GM21723 (cell line): Measurements from ENCODE around the gene PDGFC.

Experiments
- ATAC-seq: cut with Tn5 transposase; IDR thresholded peaks from one replicate; pipeline ENCODE4 v1.9.1; 2021; ENCODE audit warnings: mild to moderate bottlenecking, moderate library complexity; ENCODE audit not compliant: unreplicated experiment

The PDGFC gene

DNA sequence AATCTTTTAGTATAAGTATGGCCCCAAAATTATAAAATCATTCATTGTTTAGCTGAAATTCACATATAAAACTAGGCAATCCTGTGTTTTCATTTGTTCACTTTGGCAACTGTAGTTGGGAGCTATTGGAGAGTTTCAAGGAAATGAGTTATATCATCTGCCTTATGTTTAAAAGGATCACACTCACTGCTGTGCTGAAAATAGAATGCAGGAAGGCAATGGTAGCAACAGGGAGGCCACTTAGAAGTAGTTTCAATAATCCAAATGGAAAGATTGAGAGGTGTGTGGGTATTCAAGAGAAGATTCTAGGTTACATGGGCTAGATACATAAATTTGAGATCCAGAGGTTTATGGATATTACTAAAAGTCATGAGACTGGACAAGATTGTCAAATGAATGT, 184.9 kb downstream of the PDGFC start:
- no peak for ATAC-seq

DNA sequence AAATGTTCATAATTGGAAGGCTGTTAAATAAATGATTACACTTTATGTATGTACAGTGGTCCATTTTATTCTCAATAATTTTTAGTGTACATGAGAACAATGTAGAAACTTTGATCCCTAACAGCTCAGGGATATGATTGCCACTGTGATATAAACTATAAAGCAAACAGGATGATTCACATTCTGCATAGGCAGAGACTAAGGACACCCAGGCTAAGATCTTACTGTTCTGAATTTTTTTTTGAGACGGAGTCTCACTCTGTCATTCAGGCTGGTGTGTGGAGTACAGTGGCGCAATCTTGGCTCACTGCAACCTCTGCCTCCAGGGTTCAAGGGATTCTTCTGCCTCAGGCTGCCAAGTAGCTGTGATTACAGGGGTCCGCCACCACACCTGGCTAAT, 186.6 kb downstream of the PDGFC start:
- no peak for ATAC-seq

DNA sequence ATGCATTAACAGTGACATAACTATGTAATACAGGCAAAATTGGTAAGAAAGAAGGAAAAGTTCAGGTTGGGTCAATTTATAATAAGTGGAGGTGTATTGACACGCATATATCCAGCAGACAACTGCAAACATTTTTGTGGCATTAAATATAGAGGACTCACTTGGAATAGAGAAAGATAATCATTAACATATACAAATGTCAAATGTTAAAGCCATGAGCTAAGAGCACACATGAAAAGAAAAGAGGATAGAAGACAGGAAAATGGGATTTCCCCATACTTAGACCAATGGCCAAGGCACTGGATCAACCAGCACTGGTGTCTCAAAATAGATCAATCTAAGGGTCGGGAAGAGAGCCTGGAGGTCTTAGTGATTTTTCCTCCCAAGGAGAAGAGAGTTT, 187.6 kb downstream of the PDGFC start:
- no peak for ATAC-seq

DNA sequence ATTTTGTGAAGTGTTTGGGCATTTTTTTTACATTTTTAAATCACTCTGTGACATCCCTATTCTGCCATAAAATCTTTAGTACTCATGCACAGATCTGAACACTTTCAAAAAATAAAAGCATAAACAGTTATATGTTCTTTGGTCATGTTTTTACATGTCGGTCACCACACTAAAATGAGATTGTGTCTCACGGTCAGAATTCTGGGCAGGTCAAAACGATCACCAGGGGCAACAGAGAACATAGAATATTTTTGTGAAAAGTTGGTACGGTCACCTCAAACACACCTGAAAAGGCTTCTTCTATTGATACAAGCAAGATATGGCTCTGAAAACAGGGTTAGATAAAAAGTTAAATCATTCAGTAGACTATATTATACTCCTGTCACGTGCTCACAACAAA, 189.1 kb downstream of the PDGFC start:
- ATAC-seq = no peak

DNA sequence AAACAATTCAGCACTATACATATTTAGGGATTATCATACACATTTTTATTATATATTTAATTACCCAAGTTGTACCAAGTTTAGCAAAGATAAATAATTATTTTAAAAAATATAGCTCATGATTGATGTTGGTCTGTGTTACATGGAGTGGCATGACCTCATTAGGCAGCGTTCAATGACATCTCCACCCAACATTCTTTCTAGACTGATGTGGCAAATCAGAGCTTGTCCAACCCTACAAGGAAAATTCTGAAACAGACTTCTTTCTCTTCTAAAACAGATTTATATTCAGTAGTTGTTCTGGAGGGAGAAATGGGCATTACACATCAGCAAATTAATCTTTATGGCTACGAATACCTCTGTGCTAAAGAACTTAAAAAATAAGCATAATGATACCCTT, 189.7 kb downstream of the PDGFC start:
- no peak for ATAC-seq

DNA sequence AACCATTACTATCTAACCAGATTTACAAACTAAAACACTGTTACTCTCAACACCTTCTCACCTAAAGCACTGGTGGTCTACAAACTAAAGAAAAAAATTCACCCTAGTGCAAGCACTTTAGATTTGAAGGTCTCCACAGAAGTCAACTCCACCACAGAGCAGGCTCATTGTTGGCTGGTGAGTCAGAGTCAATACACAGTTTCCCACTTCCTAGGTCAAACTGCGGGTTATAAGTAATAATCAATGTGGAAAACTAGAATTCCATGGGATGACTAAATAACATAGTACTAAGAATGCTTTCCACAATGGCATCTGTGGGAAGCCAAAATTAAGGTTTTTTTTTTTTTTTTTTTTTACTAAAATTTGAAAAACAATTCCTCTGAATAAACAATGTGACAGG, 191.8 kb downstream of the PDGFC start:
- ATAC-seq = no peak

DNA sequence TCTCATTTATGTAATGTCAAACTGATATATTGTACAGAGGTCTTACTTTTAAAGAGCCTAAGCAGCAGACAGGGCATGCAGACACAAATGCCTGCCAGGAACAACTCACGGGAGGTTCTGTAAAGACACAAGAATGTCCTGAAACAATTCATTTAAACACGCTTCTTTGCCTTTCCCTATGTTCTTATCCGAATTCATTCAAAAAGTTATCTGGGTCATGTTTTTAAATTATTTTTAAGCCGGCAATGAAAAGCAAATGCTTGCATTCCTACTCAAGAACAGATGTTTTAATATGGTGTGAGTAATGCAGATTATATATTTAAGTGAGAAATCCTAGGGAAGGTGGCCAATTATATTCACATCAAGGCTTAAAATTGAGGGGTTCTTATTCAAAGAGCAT, 192.6 kb downstream of the PDGFC start:
- no peak for ATAC-seq

DNA sequence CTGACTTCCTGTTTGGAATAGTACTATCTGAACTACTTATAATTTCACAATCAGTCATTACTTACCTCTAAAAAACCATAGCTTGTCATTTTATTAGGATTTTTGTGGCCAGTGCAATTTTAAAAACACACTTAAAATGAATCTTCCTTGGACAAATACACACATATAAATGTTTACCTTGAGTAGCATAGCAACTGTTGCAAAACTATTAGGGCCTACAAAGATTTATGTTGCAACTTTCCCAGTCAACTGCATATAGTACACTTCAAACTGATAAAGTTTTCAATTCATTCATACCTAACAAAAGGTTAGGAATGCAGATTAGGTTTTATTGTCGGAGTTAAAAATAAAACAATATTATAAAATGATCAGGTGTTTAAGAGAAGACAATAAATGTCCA, 193.0 kb downstream of the PDGFC start:
- no peak for ATAC-seq

DNA sequence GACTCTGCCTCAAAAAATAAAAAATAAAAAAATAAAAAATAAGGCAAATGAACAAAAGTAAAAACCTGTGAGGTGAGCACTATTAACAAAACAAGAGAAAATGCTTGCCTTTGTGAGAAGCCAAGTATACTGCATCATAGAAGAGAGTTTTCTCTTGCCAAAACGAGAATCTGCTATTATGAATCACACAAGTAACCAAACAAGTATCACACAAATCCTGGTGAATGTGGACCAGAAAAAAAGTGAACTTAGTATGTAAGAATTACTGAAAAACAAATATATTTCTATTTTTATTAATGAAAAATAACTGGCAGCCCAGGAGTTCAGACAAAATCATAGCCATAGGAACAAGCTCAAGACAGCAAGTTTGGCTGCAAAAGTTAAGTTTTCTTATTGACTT, 193.5 kb downstream of the PDGFC start:
- ATAC-seq = no peak

DNA sequence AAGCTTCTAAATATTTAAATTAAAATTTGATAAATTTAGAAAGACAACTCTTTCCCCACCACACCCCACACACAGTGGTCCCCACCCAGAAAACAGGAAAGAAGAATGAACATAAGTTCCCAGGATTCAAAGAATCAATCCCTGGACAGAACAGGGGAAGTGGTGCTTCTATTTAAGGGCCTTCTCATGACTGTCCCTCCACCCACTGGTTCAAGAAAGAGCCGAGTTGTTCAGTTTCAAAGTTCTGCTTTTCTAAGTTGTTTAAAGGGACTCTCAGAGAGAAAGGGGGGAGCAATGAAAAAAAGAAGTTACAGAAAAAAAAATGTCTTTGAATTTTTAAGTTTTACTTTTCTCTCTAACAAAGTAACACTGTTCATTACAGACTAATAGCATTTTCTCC, 195.8 kb downstream of the PDGFC start:
- no peak for ATAC-seq

DNA sequence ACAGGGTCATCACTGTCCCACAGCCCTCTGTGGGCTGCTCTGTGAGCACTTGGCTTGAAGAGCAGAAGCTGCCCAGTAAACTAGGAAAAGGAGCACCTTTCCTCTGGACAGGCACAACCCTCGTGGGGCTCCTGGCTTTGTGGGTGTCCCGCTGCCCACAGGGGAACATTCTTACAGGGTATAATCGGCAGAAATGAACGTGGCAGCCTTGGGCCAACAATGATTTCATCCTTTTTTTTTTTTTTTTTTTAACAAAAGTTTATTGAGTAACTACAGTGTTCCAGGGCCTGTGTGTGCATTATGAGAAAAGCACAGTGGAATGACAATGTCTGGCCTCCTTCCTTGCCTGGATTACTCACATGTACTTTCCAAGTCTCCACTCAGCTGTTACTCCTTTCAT, 197.2 kb downstream of the PDGFC start:
- no peak for ATAC-seq

DNA sequence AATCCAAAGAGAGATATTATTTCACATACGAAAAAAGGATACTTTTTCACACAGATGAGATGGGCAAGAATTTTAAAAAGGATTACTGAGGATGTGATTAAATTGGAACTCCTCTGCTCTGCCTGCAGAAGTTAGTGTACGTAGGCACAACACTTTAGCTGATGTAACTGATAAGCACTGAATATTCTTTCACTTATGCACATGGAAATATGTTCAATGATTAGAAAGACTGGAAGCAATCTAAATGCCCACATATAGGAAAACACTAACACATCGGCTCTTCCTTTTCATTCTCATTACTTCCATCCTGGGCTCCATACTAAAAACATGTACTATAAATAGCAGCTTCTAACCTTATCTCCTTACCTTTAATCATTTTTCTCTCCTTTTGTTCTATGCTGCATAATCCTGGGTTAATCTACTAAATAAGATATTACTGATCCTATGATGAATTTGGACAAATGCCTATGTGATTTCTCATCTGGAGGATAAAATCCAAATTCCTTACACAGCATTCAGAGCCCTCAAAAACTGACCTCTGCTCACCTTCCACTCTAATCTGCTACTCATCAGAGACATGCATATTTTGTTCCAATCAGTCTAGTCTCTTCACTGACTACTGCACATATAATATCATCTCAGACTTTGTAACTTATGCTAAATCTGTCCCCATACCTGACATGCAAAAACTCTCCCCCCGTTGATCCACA, 197.8 kb downstream of the PDGFC start:
- no peak for ATAC-seq

DNA sequence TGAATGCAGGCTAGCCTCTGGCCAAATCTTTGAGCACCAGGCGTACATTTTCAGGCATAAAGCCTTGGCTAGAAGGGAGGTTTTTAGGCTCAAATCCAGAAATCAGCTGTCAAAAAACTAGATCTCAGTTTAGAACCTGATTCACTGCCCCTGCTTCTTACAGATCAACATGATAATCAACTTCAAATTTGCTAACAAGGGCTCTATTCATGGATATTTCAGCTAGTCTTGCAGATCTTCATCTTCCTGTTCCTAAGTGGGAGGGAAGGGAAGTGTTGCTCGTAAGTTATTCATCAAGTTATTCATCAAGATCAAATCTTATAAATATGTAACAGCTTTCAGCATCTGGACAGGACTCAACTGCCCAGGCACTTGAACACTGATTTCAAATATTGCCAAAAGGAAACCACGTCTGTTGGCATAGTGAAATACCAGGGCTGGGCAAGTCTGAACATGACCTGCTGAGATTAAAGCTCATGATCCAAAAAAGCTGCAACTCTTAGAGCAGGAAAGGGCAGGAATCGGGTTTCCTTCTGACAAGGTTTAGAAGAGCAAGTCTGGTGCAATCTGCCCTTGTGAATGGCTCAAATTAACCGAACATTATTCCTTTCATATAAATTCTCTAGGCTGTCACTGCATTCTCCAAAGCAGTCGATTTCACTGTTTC, 200.3 kb downstream of the PDGFC start:
- ATAC-seq = no peak

DNA sequence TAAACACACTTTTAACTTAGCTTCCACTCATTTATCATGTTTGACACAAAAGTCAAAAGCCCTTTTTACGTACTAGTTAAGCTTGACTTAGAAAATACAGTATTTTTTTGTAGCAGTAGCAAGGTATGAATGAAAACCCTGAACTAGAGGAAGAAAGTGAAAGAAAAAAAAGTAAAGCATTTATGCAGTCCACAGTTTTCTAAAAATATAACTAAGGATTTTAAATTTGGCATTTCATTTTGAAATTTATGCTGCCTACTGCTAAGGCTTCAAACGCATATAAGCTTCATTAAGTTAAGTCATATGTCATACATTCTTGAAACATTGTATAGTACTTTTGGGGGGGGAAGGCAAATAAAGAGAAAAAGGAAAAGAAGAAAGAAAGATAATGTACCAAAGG, 201.5 kb downstream of the PDGFC start:
- no peak for ATAC-seq

DNA sequence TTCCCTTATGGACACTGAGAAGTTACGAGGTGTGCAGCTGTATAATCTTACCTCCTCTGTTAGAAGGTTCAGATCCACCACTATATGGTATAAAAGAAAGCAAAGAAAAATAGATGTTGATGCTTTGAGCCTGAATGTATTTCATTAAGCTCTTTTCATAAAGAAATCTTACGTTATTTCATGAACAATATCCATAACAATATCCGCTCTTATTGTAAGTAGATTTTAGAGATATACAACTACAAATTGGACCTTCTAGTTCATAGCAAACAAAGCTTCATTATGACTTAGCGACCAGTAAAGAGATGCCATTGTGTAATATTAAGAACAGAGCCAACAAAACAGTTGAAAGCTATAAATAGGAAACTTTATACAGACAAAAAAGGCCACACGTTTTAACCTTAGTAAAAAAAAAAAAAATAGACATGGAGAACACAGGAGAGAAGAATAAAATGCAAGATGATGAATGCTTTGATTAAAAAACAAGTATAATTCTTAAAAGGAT, 203.6 kb downstream of the PDGFC start:
- no peak for ATAC-seq

DNA sequence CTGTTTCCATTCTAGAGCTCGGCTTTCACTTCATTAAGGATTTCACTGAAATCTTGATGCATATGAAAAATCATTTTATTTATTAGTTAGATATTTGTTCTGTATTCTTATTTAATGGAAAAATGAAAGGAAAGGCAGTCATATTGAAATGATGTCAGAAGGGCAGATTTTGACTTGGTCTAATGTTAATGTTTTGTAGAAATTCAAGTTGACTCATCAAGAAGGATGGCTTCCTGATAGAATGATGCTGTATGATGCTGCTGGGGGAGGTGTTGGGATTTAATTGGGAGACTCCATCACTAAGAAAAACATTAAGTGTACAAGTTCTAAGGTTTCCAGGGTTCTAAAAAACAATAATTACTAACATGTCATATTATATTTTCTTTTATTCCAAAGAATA, 204.8 kb downstream of the PDGFC start:
- ATAC-seq = no peak

DNA sequence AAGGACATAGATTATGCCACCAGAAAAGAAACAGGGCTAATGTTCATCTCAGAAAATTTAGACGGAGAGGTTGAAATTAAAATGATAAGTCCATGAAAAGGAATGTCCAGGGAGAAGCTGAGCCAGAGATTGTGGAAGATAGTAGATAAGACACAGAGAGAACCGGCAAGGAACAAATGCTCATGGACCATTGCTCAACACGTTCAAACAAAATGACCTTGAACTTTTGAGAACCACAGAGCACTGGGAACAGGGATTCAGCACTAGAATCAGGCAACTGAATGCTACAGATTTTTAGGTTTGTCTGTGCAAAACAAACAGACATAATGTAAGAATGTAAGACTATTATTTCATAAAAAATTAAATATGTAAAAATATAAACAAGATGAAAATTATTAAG, 206.3 kb downstream of the PDGFC start:
- ATAC-seq = no peak

DNA sequence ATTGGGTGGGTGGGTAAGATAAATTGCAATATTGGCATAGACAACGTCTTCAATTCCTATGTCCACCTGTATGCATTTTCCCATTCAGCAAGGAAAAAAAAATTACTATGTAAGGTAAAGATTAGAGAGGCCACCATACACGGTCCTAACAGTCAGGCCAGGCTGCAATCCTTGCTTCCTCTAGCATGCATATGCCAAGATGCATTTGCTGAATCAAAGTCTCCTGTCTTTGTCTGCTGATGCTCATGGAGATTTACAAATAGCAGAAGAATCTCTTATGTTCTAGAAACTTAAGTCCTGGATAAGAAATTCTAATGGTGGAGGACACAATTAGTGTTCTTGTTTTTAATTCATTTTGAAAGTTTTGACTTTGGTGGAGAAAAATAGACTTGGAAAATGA, 206.8 kb downstream of the PDGFC start:
- no peak for ATAC-seq

DNA sequence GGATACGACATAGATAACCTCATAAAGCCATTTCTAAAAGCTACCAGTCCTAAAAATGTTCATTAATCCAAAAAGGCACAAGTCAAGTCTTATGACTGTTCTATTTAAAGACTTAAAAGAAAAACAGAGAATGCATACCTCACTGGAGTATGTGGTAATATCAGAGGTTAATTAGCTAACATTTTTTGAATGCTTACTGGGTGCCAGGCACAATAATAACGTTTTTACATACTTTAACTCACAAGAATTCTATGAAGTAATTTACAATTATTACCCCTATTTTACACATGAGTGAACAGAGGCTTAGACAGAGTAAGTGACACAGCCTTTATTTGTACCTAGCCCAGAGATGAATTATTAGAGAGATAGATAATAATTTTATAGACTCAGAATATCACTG, 207.5 kb downstream of the PDGFC start:
- no peak for ATAC-seq

DNA sequence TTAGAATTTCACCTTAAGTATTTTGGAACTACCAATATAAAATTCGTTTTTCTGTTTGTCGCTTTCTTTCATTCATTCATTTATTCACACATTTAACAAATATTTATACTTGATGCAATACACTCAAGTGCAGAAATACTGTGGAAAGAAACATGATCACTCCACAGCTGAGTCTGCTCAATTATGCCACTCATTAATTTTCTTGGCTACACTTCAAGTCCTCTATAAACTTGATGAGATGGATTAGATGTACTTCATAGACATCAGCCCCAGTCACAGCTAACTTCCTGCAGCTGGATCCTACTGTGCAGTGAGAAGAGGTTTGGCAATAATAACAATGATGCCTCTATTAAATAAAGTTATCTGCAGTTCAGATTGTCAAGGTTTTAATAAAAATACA, 208.1 kb downstream of the PDGFC start:
- no peak for ATAC-seq

DNA sequence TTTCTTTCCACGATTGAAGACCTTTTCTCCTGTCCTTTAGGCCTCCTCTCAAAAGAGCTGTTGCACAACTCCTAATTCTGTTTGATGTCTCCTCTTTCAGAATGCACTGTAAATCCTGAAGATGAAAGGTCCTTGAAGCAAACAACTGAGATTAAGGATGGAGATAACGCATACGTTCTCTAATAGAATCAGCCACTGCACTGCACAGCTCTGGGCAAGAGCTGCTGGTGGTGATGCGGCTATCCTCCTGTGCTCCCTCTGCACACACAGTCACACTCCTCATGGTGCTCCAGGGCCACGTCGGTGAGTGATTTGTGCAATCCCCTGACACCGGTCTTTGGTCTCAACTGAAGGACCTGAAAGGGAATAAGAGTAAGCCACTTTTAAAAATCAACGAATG, 208.7 kb downstream of the PDGFC start:
- ATAC-seq = no peak

DNA sequence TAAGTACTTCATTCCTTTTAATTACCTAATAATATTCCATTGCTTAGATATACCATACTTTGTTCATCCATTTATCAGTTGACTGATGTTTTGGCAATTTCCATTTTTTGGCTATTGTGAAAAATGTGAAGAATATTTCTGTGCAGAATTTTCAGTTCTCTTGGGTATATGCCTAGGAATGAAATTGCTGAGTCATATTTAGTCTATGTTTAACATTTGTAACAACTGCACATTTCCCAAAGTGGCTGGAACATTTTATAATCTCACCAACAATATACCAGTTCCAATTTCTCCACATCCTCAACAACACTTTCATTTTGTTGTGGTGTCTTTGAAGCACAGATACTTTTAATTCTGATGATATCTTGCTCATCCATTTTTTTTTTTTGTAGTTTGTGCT, 215.5 kb downstream of the PDGFC start:
- no peak for ATAC-seq
